Activated CD4-positive, alpha-beta T cell treated with anti-CD3 and anti-CD28 coated beads for 36 hours (primary cell): ENCODE results near the gene CLN6. TPM values are rescaled to one million over a fixed set of nuclear protein-coding genes. Genes with fewer than 3 reads are reported as not detected.
A peak's percentile ranks its signal among the peaks of the same experiment; 100 is the strongest.

Experiments used
- ATAC-seq: fragments of 200-7000 bp; cut with Tn5 transposase; one replicate; pipeline ENCODE4 v1.10.0; 2021; ENCODE audit warnings: mild to moderate bottlenecking, moderate library complexity
- CTCF ChIA-PET: fragments of 350-600 bp; sonication (Branson Sonifier 250); formaldehyde crosslinking; loops from one replicate; lab custom pipeline; 2021; ENCODE audit warnings: antibody characterized with exemption; lab: Charles Lee
- POLR2A ChIA-PET: fragments of 350-600 bp; sonication (Branson Sonifier 250); formaldehyde crosslinking; loops from one replicate; lab custom pipeline; 2021; ENCODE audit warnings: antibody characterized with exemption, inconsistent platforms; lab: Charles Lee
- DNase-seq: peaks from one replicate; pipeline ENCODE4 v3.0.0-alpha.2; 2020
- H3K27ac Mint-ChIP-seq: one replicate; pipeline ENCODE4 v1.8.0; 2021; ENCODE audit warnings: mixed read lengths
- H3K27me3 Mint-ChIP-seq: one replicate; pipeline ENCODE4 v1.8.0; 2021; ENCODE audit warnings: mixed read lengths
- H3K36me3 Mint-ChIP-seq: one replicate; pipeline ENCODE4 v1.8.0; 2021; ENCODE audit warnings: low read depth, mixed read lengths
- H3K4me1 Mint-ChIP-seq: one replicate; pipeline ENCODE4 v1.8.0; 2021; ENCODE audit warnings: mixed read lengths
- H3K4me3 Mint-ChIP-seq: one replicate; pipeline ENCODE4 v1.8.0; 2021; ENCODE audit warnings: mild to moderate bottlenecking, moderate library complexity, mixed read lengths
- H3K9me3 Mint-ChIP-seq: one replicate; pipeline ENCODE4 v1.8.0; 2021; ENCODE audit warnings: low read depth, mixed read lengths
- intact Hi-C, 2 experiments: fragments of 100-400 bp; cut with DNase I in 1 of 2; cut with micrococcal nuclease in 1 of 2; formaldehyde crosslinking; loops; one replicate each; pipeline versions ENCODE4 v1.14.2 to v1.15.1; 2022 to 2024; cut with DNase I, micrococcal nuclease
- total RNA-seq, 2 experiments: library from RNA; stranded (reverse); gene quantifications; one replicate each; pipeline ENCODE4 v1.2.3, GENCODE V29; 2021

The CLN6 gene
- total RNA-seq, 2 experiments from 2014 or later: 45.1 to 48.2 TPM

DNA sequence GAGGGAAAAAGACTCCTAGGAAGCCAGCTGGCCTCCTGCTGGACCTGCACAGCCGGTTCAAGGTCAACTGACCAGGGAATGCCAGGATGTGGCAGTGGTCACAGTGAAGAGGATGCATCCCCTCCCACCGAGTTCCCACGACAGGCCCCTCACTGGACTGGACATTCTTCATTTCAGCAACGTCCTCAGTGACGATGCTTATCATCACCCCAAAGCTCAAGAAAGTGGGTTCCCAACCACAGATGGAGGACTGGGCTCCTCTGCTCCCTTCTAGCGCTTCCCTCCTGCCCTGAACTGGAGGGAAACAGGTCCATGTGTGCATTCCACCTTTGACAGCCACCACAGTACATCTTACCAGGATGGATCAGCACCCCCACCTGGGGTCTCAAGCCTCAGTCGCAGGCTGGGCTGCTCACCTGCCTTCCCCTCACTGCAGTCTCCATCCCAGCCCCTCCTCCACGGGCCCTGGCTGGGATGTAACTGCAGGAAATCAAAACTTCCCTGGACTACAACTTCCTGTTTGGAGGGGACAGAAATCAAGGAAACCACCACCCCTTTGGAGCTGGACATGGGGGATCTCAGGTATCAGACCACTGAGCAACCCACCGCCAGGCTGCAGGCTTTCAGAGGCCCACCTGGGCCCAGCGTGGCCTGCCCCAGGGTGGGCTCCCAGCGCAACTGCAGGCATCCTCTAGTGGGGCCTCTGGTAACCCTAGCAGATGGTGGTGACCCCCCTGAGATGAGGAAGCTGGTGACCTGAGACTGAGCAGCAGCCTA, 31.7 kb downstream of the CLN6 start:
- DNase-seq (no peak), ATAC-seq (no peak)
- Mint-ChIP-seq H3K27ac (no peak overlapping the region), H3K4me3 (no peak overlapping the region), H3K36me3 (peaks cover 20% of the 10 kb centered on the region), H3K9me3 (no peaks in the 10 kb centered on the region), H3K4me1 (no peaks in the 10 kb centered on the region), H3K27me3 (no peaks in the 10 kb centered on the region)
- POLR2A ChIA-PET: interaction anchor here (1.1 kb wide), 1 partner anchor 31 kb away, joined by 4 read pairs; no protein-coding TSS in a partner anchor
- CTCF ChIA-PET: interaction anchor here (0.6 to 0.8 kb wide), 3 partner anchors 35 to 1329 kb away, joined by 3 to 5 read pairs (median 3); no protein-coding TSS in a partner anchor
- intact Hi-C loops: no loop called here

DNA sequence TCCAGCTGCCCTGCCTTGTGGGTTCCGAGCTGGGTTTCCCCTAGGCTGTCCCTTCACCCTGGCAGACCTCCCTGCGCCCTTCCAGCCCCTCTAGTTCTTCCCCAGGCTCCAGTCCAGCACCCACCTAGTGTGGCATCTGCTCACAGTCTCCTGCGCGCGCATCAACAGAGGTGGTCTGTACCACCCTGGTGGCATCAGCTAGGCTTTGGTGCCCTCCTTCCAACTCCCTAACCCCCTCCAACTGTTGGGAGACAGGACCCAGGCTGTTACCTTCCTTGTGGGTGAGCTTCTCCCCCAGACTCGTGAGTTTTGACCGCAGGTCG, 32.4 kb downstream of the CLN6 start:
- no peak for DNase-seq
- no peaks in the 10 kb centered on the region for H3K27me3 Mint-ChIP-seq
- H3K9me3 Mint-ChIP-seq: no peaks in the 10 kb centered on the region
- intact Hi-C loops: no loop called here
- ATAC-seq: no peak
- H3K27ac Mint-ChIP-seq: no peak overlapping the region
- ChIA-PET CTCF (interaction anchor here (0.7 to 0.8 kb wide), 2 partner anchors 34 to 521 kb away, joined by 3 read pairs; no protein-coding TSS in a partner anchor), POLR2A (interaction anchor here (1.1 kb wide), 1 partner anchor 31 kb away, joined by 4 read pairs; no protein-coding TSS in a partner anchor)
- H3K36me3 Mint-ChIP-seq: peaks cover 25% of the 10 kb centered on the region
- no peak overlapping the region for H3K4me3 Mint-ChIP-seq
- H3K4me1 Mint-ChIP-seq: no peaks in the 10 kb centered on the region

DNA sequence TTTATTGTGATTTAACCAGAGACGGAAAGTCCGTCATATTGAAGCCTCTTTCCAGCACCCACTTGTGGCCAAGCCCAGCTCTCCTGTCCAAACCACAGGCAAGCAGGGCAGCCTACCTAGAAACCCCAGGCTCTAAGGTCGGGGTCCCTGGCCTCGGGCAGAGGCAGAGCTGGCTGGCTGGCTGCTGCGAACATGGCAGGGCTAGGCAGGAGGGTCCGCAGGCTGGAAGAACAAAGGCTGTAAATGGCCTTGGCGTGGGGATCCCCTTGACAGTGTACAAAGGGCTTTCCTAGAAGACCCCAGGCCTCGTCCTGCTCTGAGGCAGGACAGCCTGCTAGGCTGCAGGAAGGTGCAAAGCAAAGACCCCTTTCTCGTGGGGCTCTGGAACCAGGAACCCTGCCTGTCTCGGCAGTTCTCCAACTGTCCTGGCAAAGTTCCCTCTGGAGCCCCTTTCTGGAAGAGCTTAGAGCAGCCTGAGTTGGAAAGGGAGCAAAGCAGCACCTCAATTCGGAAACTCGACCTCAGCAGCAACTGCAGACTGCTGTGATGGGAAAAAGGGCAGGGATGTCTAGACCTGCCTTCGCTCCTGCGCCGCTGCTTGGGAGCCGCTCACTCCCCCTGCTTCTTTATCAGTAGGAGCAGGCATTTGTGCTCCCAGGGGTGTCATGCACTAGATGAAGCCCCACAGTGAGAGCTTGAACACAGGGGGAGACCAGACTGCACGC, 32.9 kb downstream of the CLN6 start:
- intact Hi-C loops: no loop called here
- H3K27me3 Mint-ChIP-seq: no peaks in the 10 kb centered on the region
- no peaks in the 10 kb centered on the region for H3K4me1 Mint-ChIP-seq
- ChIA-PET CTCF (interaction anchor here (0.6 kb wide), 3 partner anchors 8 to 250 kb away, joined by 3 read pairs; no protein-coding TSS in a partner anchor), POLR2A (interaction anchor here (1.1 kb wide), 1 partner anchor 32 kb away, joined by 4 read pairs; no protein-coding TSS in a partner anchor)
- no peaks in the 10 kb centered on the region for H3K9me3 Mint-ChIP-seq
- H3K27ac Mint-ChIP-seq: no peak overlapping the region
- no peak for DNase-seq
- peaks cover 26% of the 10 kb centered on the region for H3K36me3 Mint-ChIP-seq
- ATAC-seq: no peak
- H3K4me3 Mint-ChIP-seq: no peak overlapping the region

DNA sequence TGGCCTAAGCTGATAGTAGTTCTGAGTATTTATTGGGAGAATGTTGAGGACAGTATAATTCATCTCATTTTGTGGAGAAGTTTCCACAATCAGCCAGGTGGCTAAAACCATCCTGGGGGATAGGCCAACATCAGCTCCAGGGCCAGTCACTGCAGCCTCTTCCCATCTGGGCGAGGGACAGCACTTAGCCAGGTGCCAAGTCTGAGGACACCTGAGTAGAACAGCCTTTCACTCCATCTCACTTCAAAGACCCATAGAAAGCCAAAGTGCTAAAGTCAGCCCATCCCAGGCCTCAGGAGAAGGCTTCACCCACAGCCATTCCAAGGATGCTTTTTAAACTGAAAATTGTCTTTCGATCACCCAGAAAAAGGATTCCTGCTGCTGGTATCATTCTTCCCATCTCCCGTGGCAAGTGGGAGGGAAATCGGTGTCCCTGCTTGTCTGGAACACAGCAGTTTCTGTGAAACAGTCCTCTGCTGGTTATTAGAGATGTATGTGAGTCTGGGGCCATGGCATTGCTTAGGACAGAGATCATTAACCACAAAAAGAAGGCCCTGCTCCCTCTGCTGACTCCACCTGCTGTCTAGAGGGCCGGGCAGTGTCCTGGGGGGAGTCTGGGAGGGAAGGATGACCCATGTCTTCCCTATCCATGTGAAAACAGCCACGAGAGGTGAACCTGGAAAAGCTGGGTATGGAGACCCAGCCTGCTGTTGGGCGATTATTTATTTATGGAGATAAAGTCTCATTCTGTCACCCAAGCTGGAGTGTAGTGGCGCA, 34.0 kb downstream of the CLN6 start:
- no peak overlapping the region for H3K4me3 Mint-ChIP-seq
- H3K4me1 Mint-ChIP-seq: no peaks in the 10 kb centered on the region
- H3K27me3 Mint-ChIP-seq: no peaks in the 10 kb centered on the region
- no peaks in the 10 kb centered on the region for H3K9me3 Mint-ChIP-seq
- H3K36me3 Mint-ChIP-seq: peaks cover 26% of the 10 kb centered on the region
- ChIA-PET POLR2A (no interaction called here), CTCF (interaction anchor here (0.6 to 1.2 kb wide), 3 partner anchors 9 to 332 kb away, joined by 3 to 4 read pairs (median 3); no protein-coding TSS in a partner anchor)
- no peak for ATAC-seq
- DNase-seq: no peak
- H3K27ac Mint-ChIP-seq: peak overlapping the region; percentile 13
- intact Hi-C loops: no loop called here

DNA sequence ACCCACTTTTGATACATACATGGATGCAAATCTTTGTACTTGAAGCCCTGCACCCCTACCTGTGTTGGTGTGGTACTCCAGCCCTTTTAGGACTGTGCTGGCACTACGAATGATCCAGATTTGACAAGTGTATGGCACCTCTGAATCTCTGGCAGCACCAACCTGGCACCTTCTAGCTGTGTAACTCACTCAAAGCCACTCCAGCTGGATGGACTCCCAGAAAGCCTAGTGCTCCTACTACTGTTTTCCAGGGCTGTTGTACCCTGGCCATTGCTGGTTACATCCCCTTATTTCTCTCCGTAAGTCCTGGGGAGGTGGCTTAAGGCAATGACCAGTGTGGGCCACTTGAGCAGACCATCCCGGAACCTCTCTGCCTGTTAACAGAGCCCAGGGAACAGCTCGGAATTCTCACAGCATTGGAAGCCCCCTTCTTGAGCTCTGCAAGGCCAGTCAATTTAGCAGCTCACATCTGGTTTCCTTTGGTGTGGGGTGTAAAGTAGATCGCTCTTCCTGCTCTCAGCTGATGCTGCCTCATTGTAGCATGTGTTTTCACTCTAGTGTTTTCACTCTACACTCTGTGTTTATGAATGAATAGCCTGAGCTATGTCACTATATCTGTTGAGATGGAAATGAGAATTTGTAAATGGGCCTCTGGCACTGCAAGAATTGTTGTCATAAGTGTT, 36.6 kb downstream of the CLN6 start:
- DNase-seq (no peak), ATAC-seq (no peak)
- no peak overlapping the region for H3K27ac Mint-ChIP-seq
- intact Hi-C loops: no loop called here
- H3K4me1 Mint-ChIP-seq: no peaks in the 10 kb centered on the region
- H3K9me3 Mint-ChIP-seq: no peaks in the 10 kb centered on the region
- CTCF ChIA-PET: interaction anchor here (0.9 kb wide), 1 partner anchor 246 kb away, joined by 3 read pairs; no protein-coding TSS in a partner anchor
- POLR2A ChIA-PET: interaction anchor here (0.6 to 1.2 kb wide), 2 partner anchors 231 to 332 kb away, joined by 3 to 4 read pairs; no protein-coding TSS in a partner anchor
- peaks cover 39% of the 10 kb centered on the region for H3K36me3 Mint-ChIP-seq
- no peaks in the 10 kb centered on the region for H3K27me3 Mint-ChIP-seq
- H3K4me3 Mint-ChIP-seq: no peak overlapping the region

DNA sequence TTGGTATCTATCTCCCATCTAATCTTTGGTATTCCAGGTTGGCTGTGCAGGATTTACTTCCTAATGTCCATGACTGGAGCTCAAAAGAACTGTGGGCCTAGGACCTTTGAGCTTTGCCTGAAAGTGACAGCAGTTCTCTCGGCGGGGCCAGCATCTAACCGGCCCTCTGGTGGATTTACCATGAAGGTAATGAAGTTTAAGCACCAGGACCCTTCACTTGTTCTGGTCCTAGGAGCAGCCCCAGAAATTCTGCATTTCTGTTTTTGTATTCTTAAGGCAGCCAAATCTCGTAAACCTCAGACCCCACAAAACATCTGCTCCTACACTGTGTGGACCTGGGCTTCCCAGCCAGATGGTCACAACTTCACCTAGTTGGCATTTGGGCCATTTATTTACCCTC, 37.4 kb downstream of the CLN6 start:
- Mint-ChIP-seq H3K27ac (no peak overlapping the region), H3K9me3 (no peaks in the 10 kb centered on the region), H3K27me3 (no peaks in the 10 kb centered on the region), H3K4me1 (peaks cover 2% of the 10 kb centered on the region), H3K36me3 (peaks cover 37% of the 10 kb centered on the region), H3K4me3 (no peak overlapping the region)
- DNase-seq (no peak), ATAC-seq (no peak)
- intact Hi-C loops: no loop called here
- POLR2A ChIA-PET: no interaction called here
- CTCF ChIA-PET: interaction anchor here (1.3 kb wide), 1 partner anchor 329 kb away, joined by 4 read pairs; no protein-coding TSS in a partner anchor

DNA sequence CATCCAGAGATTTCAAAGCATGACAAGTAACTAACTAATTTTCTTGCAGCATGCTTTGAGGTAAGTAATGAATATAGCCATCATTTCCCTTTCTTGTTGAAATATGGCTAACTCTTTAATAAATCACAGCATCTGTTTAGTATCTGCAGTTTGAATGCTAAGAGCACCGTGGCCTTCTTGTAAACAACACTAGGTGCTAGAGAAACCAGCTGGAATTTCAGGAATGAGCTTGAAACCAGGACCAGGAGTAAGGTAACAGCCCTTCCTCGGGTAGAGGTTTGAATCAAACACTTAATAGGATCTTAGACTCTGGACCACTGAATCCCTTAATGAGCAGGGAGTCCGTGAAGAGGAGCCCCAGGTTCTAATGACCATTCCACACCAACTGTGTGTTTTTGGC, 38.0 kb downstream of the CLN6 start:
- ChIA-PET CTCF (interaction anchor here (1.1 to 1.3 kb wide), 2 partner anchors 61 to 328 kb away, joined by 3 to 4 read pairs; no protein-coding TSS in a partner anchor), POLR2A (no interaction called here)
- Mint-ChIP-seq H3K4me1 (peaks cover 2% of the 10 kb centered on the region), H3K27ac (no peak overlapping the region), H3K9me3 (no peaks in the 10 kb centered on the region), H3K27me3 (no peaks in the 10 kb centered on the region), H3K36me3 (peaks cover 36% of the 10 kb centered on the region), H3K4me3 (no peak overlapping the region)
- ATAC-seq: no peak
- intact Hi-C loops: no loop called here
- DNase-seq: no peak

DNA sequence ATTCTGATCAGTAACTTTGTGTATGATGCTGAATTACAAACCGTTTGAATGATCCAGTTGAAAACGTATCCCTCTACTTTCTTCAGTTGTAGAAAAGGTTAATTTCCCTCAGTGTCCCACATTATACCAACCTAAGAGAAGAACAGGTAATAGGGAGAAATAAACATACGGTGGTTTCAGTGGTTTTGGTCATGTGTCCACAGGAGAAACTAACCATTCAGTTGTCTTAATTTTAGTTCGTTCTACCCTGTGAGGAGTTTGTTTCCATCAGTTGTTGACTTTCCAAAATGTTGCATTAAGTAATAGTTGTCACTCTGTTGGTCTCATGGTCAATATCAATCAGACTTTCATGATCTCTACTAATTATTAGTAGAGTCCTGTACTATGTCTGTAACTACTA, 39.5 kb downstream of the CLN6 start:
- DNase-seq: no peak
- Mint-ChIP-seq H3K27ac (no peak overlapping the region), H3K4me1 (peaks cover 2% of the 10 kb centered on the region), H3K27me3 (no peaks in the 10 kb centered on the region), H3K36me3 (peaks cover 44% of the 10 kb centered on the region), H3K4me3 (no peak overlapping the region), H3K9me3 (no peaks in the 10 kb centered on the region)
- intact Hi-C loops: no loop called here
- ChIA-PET POLR2A (no interaction called here), CTCF (interaction anchor here (0.6 to 1.2 kb wide), 3 partner anchors 16 to 211 kb away, joined by 3 read pairs; partner anchors contain the start of gene CALML4)
- ATAC-seq: no peak

DNA sequence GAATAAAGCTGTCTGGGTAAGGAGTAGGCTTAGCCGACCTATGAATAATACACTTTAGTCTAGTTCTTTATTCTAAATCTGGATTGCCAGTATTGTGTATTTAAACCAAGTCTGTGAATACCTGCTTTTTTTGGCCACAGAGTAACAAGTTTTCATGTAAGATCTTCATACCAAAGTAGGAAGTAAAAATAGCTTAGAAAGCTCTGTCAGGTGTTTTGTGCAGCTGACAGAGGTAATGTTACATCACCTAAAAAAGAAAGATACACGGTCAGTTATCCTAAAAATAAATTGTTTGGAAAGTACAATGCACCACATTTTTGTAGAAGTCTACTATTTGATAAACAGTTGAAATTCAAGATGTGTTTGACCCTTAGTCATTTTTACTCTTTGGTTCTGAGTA, 40.9 kb downstream of the CLN6 start:
- Mint-ChIP-seq H3K4me1 (peaks cover 2% of the 10 kb centered on the region), H3K4me3 (no peak overlapping the region)
- CTCF ChIA-PET: interaction anchor here (1.0 kb wide), 1 partner anchor 326 kb away, joined by 3 read pairs; no protein-coding TSS in a partner anchor

DNA sequence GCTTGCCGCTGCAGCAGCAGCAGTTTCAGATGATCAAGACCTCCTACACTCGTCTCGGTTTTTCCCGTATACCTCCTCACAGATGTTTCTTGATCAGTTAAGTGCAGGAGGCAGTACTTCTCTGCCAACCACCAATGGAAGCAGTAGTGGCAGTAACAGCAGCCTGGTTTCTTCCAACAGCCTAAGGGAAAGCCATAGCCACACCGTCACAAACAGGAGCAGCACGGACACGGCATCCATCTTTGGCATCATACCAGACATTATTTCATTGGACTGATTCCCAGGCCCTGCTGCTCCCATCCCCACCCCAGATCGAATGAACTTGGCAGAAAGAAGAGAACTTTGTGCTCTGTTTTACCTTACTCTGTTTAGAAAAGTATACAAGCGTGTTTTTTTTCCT, 42.0 kb downstream of the CLN6 start:
- ATAC-seq: peak; percentile 33
- CTCF ChIA-PET: no interaction called here
- H3K27me3 Mint-ChIP-seq: no peaks in the 10 kb centered on the region
- H3K4me1 Mint-ChIP-seq: peaks cover 2% of the 10 kb centered on the region
- intact Hi-C loops: no loop called here
- H3K36me3 Mint-ChIP-seq: peaks cover 52% of the 10 kb centered on the region
- POLR2A ChIA-PET: no interaction called here
- no peak for DNase-seq
- H3K4me3 Mint-ChIP-seq: no peak overlapping the region
- peak overlapping the region; percentile 82 for H3K27ac Mint-ChIP-seq
- H3K9me3 Mint-ChIP-seq: no peaks in the 10 kb centered on the region

More for the DNA sequence above, 40.9 kb downstream of the CLN6 start:
- POLR2A ChIA-PET: no interaction called here
- Mint-ChIP-seq H3K36me3 (peaks cover 51% of the 10 kb centered on the region), H3K27me3 (no peaks in the 10 kb centered on the region), H3K27ac (peak overlapping the region; percentile 63), H3K9me3 (no peaks in the 10 kb centered on the region)
- ATAC-seq (no peak), DNase-seq (no peak)
- intact Hi-C loops: no loop called here
